Measurements from ENCODE around the gene ADAT2.
A peak's percentile ranks its signal among the peaks of the same experiment; 100 is the strongest.

Gene ADAT2

GRCh38 chr6:143441010-143441409 lies 9.5 kb downstream of the ADAT2 start:
- DNase-seq, result no peak

GRCh38 chr6:143432588-143432987 lies 17.9 kb downstream of the ADAT2 start:
- no peak for DNase-seq

- DNase-seq, result no peak
These were observed 19.3 kb downstream of the ADAT2 start for GRCh38 chr6:143431226-143431625.

- DNase-seq, result no peak
These were observed 20.5 kb downstream of the ADAT2 start for GRCh38 chr6:143429970-143430369.

GRCh38 chr6:143427109-143427817 lies 23.2 kb downstream of the ADAT2 start:
- peak; percentile 68 to 74 for DNase-seq

GRCh38 chr6:143426026-143426425 lies 24.5 kb downstream of the ADAT2 start:
- DNase-seq, result no peak

GRCh38 chr6:143419526-143419925 lies 31.0 kb downstream of the ADAT2 start:
- DNase-seq, result no peak

- no peak for DNase-seq
These were observed 35.7 kb downstream of the ADAT2 start for GRCh38 chr6:143414769-143415168.

GRCh38 chr6:143410859-143411270 lies 39.6 kb downstream of the ADAT2 start:
- no peak for DNase-seq

- no peak for DNase-seq
These were observed 41.7 kb downstream of the ADAT2 start for GRCh38 chr6:143408787-143409162.

- no peak for DNase-seq
These were observed 42.2 kb downstream of the ADAT2 start for GRCh38 chr6:143408151-143408786.

GRCh38 chr6:143406673-143407072 lies 43.8 kb downstream of the ADAT2 start:
- no peak for DNase-seq

GRCh38 chr6:143405373-143406154 lies 44.9 kb downstream of the ADAT2 start:
- DNase-seq, result no peak

- DNase-seq, result no peak
These were observed 47.7 kb downstream of the ADAT2 start for GRCh38 chr6:143402721-143403336.

GRCh38 chr6:143401636-143402370 lies 48.7 kb downstream of the ADAT2 start:
- no peak for DNase-seq

- no peak for DNase-seq
These were observed 49.4 kb downstream of the ADAT2 start for GRCh38 chr6:143401068-143401446.

- no peak for DNase-seq
These were observed 50.0 kb downstream of the ADAT2 start for GRCh38 chr6:143400258-143401067.

GRCh38 chr6:143399775-143400174 lies 50.7 kb downstream of the ADAT2 start:
- DNase-seq, result no peak

GRCh38 chr6:143399176-143399575 lies 51.3 kb downstream of the ADAT2 start:
- no peak for DNase-seq

GRCh38 chr6:143397227-143398222 lies 53.0 kb downstream of the ADAT2 start:
- peak in 1 of 2 donors; percentile 3 for DNase-seq

All from stimulated activated CD4-positive, alpha-beta T cell treated with anti-CD3 and anti-CD28 coated beads, Interleukin-2, amount 100 ng/mL, for 24 hours (primary cell).